Posterior cingulate gyrus (tissue), 11 donors: ENCODE results near the gene C17orf114.

Experiments used
- DNase-seq, 10 donors: peaks; one replicate each; pipeline versions ENCODE4 v3.0.0 to v3.0.0-alpha.2; 2020 to 2021; ENCODE audit warnings: mixed read lengths in 3 of 10
- intact Hi-C: fragments of 100-400 bp; cut with DNase I; formaldehyde crosslinking; loops from one replicate; pipeline ENCODE4 v1.15.1; 2023

Gene C17orf114

DNA sequence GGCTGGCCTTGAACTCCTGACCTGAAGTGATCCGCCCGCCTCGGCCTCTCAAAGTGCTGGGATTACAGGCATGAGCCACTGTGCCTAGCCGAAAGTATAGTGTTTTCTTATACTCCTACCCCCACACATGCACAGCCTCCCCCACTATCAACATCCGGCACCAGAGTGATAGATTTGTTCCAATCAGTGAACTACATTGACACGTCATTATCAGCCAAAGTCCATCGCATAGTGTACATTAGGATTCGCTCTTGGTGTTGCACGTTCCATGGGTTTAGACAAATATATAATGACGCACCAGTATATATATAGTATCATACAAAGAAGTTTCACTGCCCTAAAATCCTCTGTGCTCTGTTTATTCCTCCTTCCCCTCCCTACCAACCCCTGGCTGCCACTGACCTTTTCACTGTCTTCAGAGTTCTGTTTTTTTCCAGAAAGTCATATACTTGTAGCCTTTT is 42.3 kb downstream of the C17orf114 start:
- DNase-seq, result no peak
- intact Hi-C loops, result no loop called here

DNA sequence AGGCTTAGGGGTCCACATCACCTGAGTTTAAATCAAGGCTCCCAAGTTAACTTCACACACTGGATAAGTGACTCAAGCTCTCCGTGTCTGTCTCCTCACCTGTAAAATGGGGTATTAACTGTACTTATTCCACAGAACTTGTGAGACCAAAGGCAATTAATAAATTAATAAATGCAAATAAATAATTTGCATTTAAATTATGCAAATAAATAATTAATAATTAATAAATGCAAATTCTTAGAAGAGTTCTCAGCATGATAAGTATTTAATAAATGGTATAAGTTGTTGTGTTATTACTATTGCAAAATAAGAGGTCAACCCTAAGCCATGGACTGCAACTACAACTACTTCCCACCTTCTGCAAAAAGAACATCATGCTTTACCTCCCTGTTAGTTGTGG is 48.7 kb downstream of the C17orf114 start:
- DNase-seq, result no peak
- intact Hi-C loops, result no loop called here

DNA sequence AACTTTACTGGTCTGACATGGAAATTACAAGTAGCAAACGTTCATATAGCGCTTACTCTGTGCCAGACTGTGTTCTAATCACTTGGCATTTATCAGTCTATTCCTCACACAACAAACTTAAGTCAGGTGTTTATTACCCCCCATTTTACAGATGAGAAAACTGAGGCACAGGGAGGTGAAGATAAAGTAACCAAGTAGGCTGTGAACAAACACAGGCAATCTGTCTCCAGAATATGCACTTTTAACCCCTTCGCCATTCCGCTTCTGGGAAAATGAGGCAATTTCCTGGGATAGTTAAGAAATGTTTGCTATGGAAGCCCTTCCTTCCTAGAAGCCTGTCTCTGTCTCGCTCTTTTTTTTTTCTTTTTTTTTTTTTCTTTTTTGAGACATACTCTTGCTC is 50.2 kb downstream of the C17orf114 start:
- no peak for DNase-seq
- intact Hi-C loops, result no loop called here
